CD14-positive monocyte (primary cell): ENCODE data around the gene SCN2B. TPM values are rescaled to one million over a fixed set of nuclear protein-coding genes. Genes with fewer than 3 reads are reported as not detected.

Experiments
- DNase-seq, 3 donors: peaks; one replicate each; pipeline ENCODE4 v3.0.0-alpha.2; 2011 to 2022
- H2AFZ ChIP-seq: 2 replicates; pipeline ENCODE4 v1.6.0; 2012; ENCODE audit warnings: mild to moderate bottlenecking, low read depth, low read length, inconsistent platforms; ENCODE audit not compliant: insufficient read depth, poor library complexity, severe bottlenecking
- H3K27ac ChIP-seq, 2 donors: 1 replicate in 1 of 2; 2 replicates in 1 of 2; pipeline ENCODE4 v1.5.1; 2012 to 2013; ENCODE audit warnings: low read length in 2 of 2, control low read depth in 1 of 2, inconsistent platforms in 1 of 2, low read depth in 1 of 2, mild to moderate bottlenecking in 1 of 2
- H3K27me3 ChIP-seq, 2 donors: one replicate each; pipeline versions ENCODE4 v1.6.0 to v1.6.1; 2011 to 2013; ENCODE audit warnings: low read length in 2 of 2; ENCODE audit not compliant: control insufficient read depth in 2 of 2, insufficient read depth in 2 of 2
- H3K36me3 ChIP-seq, 2 donors: replicated peaks in 1 of 2; 1 replicate in 1 of 2; 2 replicates in 1 of 2; pipeline versions ENCODE4 v1.5.1 to v1.6.1; 2012 to 2013; ENCODE audit warnings: low read length in 2 of 2, control low read depth in 1 of 2, inconsistent platforms in 1 of 2, mild to moderate bottlenecking in 1 of 2; ENCODE audit not compliant: insufficient read depth in 2 of 2, control insufficient read depth in 1 of 2
- H3K4me1 ChIP-seq, 2 donors: 1 replicate in 1 of 2; 2 replicates in 1 of 2; pipeline versions ENCODE4 v1.5.1 to v1.6.1; 2012 to 2013; ENCODE audit warnings: low read length in 2 of 2, control low read depth in 1 of 2, inconsistent platforms in 1 of 2, mild to moderate bottlenecking in 1 of 2, moderate library complexity in 1 of 2; ENCODE audit not compliant: insufficient read depth in 2 of 2, control insufficient read depth in 1 of 2
- H3K4me2 ChIP-seq: replicated peaks from 2 replicates; pipeline ENCODE3; 2012; ENCODE audit warnings: low read length, moderate library complexity, mild to moderate bottlenecking; ENCODE audit not compliant: poor library complexity, severe bottlenecking; ENCODE audit errors: extremely low read depth
- H3K4me3 ChIP-seq, 3 experiments: fragments of 200-600 bp in 1 of 3; sonication (generic) in 1 of 3; replicated peaks in 1 of 3; 1 replicate in 2 of 3; 2 replicates in 1 of 3; pipeline ENCODE4 v1.5.1; 2011 to 2013; ENCODE audit warnings: low read length in 3 of 3, mild to moderate bottlenecking in 3 of 3, control low read depth in 2 of 3, low read depth in 2 of 3, inconsistent platforms in 1 of 3, moderate library complexity in 1 of 3
- H3K79me2 ChIP-seq: 2 replicates; pipeline ENCODE4 v1.6.0; 2012; ENCODE audit warnings: mild to moderate bottlenecking, control low read depth, inconsistent platforms, low read length, moderate library complexity; ENCODE audit not compliant: insufficient read depth
- H3K9ac ChIP-seq: 2 replicates; pipeline ENCODE4 v1.6.0; 2017; ENCODE audit warnings: low read length, mild to moderate bottlenecking; ENCODE audit not compliant: insufficient read depth, poor library complexity, severe bottlenecking
- H3K9me3 ChIP-seq, 2 donors: replicated peaks in 1 of 2; 1 replicate in 1 of 2; 2 replicates in 1 of 2; pipeline versions ENCODE4 v1.5.1 to v1.6.1; 2012 to 2013; ENCODE audit warnings: low read length in 2 of 2, control low read depth in 1 of 2; ENCODE audit not compliant: control insufficient read depth in 1 of 2, insufficient read depth in 1 of 2
- H4K20me1 ChIP-seq: 2 replicates; pipeline ENCODE4 v1.6.0; 2012; ENCODE audit warnings: mild to moderate bottlenecking, low read length, control low read depth, moderate library complexity; ENCODE audit not compliant: insufficient read depth
- H3K27ac Mint-ChIP-seq, 7 donors: one replicate each; pipeline ENCODE4 v1.8.0; 2020; ENCODE audit warnings: mild to moderate bottlenecking in 7 of 7, mixed read lengths in 7 of 7, moderate library complexity in 6 of 7, inconsistent platforms in 2 of 7
- H3K27me3 Mint-ChIP-seq, 3 donors: one replicate each; pipeline ENCODE4 v1.8.0; 2021 to 2022; ENCODE audit warnings: low read depth in 3 of 3, mild to moderate bottlenecking in 3 of 3, mixed read lengths in 3 of 3, moderate library complexity in 3 of 3, inconsistent platforms in 1 of 3
- H3K36me3 Mint-ChIP-seq, 2 donors: one replicate each; pipeline ENCODE4 v1.8.0; 2020; ENCODE audit warnings: mixed read lengths in 2 of 2, inconsistent platforms in 1 of 2, mild to moderate bottlenecking in 1 of 2
- H3K4me1 Mint-ChIP-seq: one replicate; pipeline ENCODE4 v1.8.0; 2020; ENCODE audit warnings: mild to moderate bottlenecking, mixed read lengths
- H3K4me3 Mint-ChIP-seq, 2 donors: one replicate each; pipeline ENCODE4 v1.8.0; 2020; ENCODE audit warnings: mild to moderate bottlenecking in 2 of 2, mixed read lengths in 2 of 2, moderate library complexity in 1 of 2
- H3K9me3 Mint-ChIP-seq, 7 donors: one replicate each; pipeline ENCODE4 v1.8.0; 2020 to 2022; ENCODE audit warnings: mixed read lengths in 7 of 7, mild to moderate bottlenecking in 6 of 7, moderate library complexity in 6 of 7, inconsistent platforms in 2 of 7
- WGBS: methylation state at CpG from one replicate; pipeline ENCODE4 v1.1.5; 2013; ENCODE audit warnings: missing lambda C conversion rate; ENCODE audit not compliant: insufficient coverage; 5-methylcytosine and 5-hydroxymethylcytosine counted together
- intact Hi-C, 2 donors: fragments of 100-400 bp; cut with micrococcal nuclease; formaldehyde crosslinking; loops; one replicate each; pipeline versions ENCODE4 v1.15.0 to v1.15.1; 2023
- polyA plus RNA-seq, 3 donors: library from polyadenylated mRNA; depleted of rRNA in 1 of 3; unstranded in 2 of 3; stranded (reverse) in 1 of 3; fragments of 300-500 nt in 2 of 3; fragments of >200 nt in 1 of 3; fragmentation: Illumina TruSeq in 2 of 3; gene quantifications; 1 replicate in 2 of 3; 2 replicates in 1 of 3; pipeline ENCODE4 v1.2.3, GENCODE V29; 2012 to 2021
- TF ChIP-seq, protein P1 (sequence below): fragments of 200-600 bp; IDR thresholded peaks from one replicate; pipeline ENCODE4 v1.8.0; 2022; ENCODE audit warnings: antibody characterized with exemption, mild to moderate bottlenecking

SCN2B gene
- polyA plus RNA-seq, 3 donors = 0.01 TPM; not detected in 2

DNA sequence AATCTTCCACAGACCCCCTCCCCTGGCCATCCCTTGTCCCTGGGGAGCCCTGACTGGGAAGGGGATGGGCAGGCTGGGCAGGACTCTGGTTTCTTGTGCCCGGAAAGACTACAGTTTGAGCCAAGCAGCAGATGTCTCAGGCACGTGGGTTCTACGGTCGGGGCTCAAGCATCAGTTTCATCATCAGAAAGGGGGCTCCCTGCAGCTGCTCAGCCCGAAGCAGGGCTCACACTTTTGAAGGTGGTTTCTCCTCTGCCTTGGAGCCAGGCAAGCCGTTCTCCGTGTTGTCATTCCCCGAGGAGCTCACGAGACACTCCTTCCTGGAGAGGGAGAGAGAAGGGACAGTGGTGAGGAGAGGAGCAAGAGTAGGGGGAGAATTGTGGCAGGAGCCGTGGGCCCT lies 39.6 kb downstream of the SCN2B start:
- H3K4me1 ChIP-seq = peaks cover 3 to 10% of the 10 kb centered on the region in 2 donors
- TF ChIP-seq, protein P1, sequence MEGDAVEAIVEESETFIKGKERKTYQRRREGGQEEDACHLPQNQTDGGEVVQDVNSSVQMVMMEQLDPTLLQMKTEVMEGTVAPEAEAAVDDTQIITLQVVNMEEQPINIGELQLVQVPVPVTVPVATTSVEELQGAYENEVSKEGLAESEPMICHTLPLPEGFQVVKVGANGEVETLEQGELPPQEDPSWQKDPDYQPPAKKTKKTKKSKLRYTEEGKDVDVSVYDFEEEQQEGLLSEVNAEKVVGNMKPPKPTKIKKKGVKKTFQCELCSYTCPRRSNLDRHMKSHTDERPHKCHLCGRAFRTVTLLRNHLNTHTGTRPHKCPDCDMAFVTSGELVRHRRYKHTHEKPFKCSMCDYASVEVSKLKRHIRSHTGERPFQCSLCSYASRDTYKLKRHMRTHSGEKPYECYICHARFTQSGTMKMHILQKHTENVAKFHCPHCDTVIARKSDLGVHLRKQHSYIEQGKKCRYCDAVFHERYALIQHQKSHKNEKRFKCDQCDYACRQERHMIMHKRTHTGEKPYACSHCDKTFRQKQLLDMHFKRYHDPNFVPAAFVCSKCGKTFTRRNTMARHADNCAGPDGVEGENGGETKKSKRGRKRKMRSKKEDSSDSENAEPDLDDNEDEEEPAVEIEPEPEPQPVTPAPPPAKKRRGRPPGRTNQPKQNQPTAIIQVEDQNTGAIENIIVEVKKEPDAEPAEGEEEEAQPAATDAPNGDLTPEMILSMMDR = no peak

DNA sequence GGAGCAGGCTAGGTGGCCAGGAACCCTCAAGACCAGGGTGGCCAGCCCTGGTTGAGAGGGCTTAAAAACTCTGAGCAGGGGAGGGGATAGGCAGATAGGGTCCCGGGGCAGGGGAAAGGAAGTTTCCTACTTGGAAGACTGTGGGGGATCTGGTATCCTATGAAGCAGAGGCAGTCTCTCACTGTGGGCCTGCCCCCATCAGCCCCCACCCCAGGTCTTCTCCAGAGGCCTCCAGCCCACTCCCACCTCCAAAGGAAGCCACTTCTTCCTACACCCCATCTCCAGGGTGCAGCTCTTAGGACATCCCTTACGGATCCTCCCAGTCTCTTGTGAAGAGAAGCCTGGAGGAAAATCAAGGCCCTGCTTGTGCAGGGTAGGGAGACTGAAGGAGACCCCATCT lies 40.1 kb downstream of the SCN2B start:
- Histone ChIP-seq H2AFZ (no peak overlapping the region), H3K9me3 (no peaks in the 10 kb centered on the region), H3K4me2 (no peak overlapping the region), H3K4me3 (no peak overlapping the region), H3K4me1 (peaks cover 0 to 7% of the 10 kb centered on the region in 2 donors), H4K20me1 (no peaks in the 10 kb centered on the region), H3K79me2 (no peaks in the 10 kb centered on the region), H3K27me3 (no peaks in the 10 kb centered on the region), H3K27ac (no peak overlapping the region), H3K9ac (no peak overlapping the region), H3K36me3 (no peaks in the 10 kb centered on the region)
- TF ChIP-seq, protein P1 = no peak
- Mint-ChIP-seq H3K27ac (no peak overlapping the region), H3K4me3 (no peak overlapping the region), H3K27me3 (peaks cover 5 to 18% (median 13%) of the 10 kb centered on the region in 3 donors), H3K36me3 (no peaks in the 10 kb centered on the region), H3K4me1 (peaks cover 9% of the 10 kb centered on the region), H3K9me3 (peaks cover 0 to 2% (median 0%) of the 10 kb centered on the region in 7 donors)
- intact Hi-C loops = no loop called here
- WGBS = no CpG with 5 or more reads among the region's 2 CpGs
- DNase-seq = no peak

More for the DNA sequence above, 39.6 kb downstream of the SCN2B start:
- H3K4me2 ChIP-seq = no peak overlapping the region
- Mint-ChIP-seq H3K4me1 (peaks cover 13% of the 10 kb centered on the region), H3K36me3 (no peaks in the 10 kb centered on the region), H3K27ac (no peak overlapping the region), H3K9me3 (peaks cover 0 to 2% (median 0%) of the 10 kb centered on the region in 7 donors), H3K27me3 (peaks cover 5 to 17% (median 13%) of the 10 kb centered on the region in 3 donors), H3K4me3 (no peak overlapping the region)
- no peak overlapping the region for H3K9ac ChIP-seq
- no peak overlapping the region for H3K4me3 ChIP-seq
- no peaks in the 10 kb centered on the region for H4K20me1 ChIP-seq
- H3K36me3 ChIP-seq = no peaks in the 10 kb centered on the region
- intact Hi-C loops = no loop called here
- no peak overlapping the region for H2AFZ ChIP-seq
- H3K9me3 ChIP-seq = no peaks in the 10 kb centered on the region
- H3K27ac ChIP-seq = no peak overlapping the region
- H3K79me2 ChIP-seq = no peaks in the 10 kb centered on the region
- DNase-seq = no peak
- H3K27me3 ChIP-seq = no peaks in the 10 kb centered on the region
- WGBS = 92% methylated on average over 7 of the region's 10 CpGs
